Nephron (organoid): ENCODE results near the gene VSIG10.

Source experiments
- H3K27ac Mint-ChIP-seq, 3 experiments: 2 replicates each; pipeline ENCODE4 v1.8.0; 2020; ENCODE audit warnings: mixed read lengths in 3 of 3, mild to moderate bottlenecking in 2 of 3, moderate library complexity in 1 of 3
- H3K27me3 Mint-ChIP-seq: 2 replicates; pipeline ENCODE4 v1.8.0; 2021; ENCODE audit warnings: low read depth, mild to moderate bottlenecking, moderate library complexity, mixed read lengths
- H3K36me3 Mint-ChIP-seq: 2 replicates; pipeline ENCODE4 v1.8.0; 2020; ENCODE audit warnings: low read depth, mixed read lengths
- H3K4me1 Mint-ChIP-seq: 2 replicates; pipeline ENCODE4 v1.8.0; 2020; ENCODE audit warnings: mixed read lengths
- H3K4me3 Mint-ChIP-seq, 3 experiments: 2 replicates each; pipeline ENCODE4 v1.8.0; 2020; ENCODE audit warnings: mild to moderate bottlenecking in 3 of 3, mixed read lengths in 3 of 3, moderate library complexity in 2 of 3
- H3K9me3 Mint-ChIP-seq: 2 replicates; pipeline ENCODE4 v1.8.0; 2020; ENCODE audit warnings: mixed read lengths
- TF ChIP-seq, protein P1 (sequence below), 3 experiments: fragments of 200-600 bp; sonication (generic); IDR thresholded peaks; one replicate each; pipeline ENCODE4 v1.5.0; 2021; ENCODE audit warnings: antibody characterized with exemption in 3 of 3; ENCODE audit not compliant: unreplicated experiment in 3 of 3

Gene VSIG10

DNA sequence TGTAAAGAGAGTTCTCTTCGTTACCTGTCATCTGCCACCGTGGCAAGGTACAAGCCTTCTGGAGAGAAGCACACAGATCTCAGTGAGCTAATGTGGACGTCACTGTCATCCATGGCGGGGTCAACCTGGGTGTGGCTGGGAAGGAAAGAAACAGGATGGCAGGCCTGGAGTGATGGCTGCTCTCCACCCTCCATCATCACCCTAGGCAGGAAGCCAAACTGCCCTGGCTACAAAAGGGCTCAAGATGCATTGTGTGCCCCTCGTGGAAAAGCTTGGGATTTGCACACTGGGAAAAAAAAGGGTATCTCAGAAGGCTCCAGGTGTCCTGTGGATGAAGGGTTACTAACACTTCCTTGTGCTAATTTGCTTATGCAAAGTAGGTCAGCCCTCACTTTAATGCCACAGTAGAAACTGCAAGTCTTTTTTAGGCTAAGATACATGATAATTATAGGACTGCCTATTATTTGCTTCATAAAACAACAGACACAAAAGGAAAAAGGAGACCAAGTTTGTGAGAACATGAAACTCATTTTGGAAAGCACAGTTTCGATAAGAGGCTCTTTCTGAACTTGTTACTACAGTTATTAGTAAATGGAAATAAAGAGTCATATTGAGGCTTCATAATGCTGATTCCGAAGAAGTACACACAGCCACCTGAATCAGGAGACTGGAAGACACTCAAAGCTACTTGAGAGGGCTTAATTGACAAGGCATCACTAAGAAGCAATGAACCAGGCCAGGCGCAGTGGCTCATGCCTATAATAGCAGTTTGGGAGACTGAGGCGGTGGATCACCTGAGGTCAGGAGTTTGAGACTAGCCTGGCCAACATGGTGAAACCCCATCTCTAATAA is 68.4 kb downstream of the VSIG10 start:
- peaks cover 64% of the 10 kb centered on the region for H3K36me3 Mint-ChIP-seq
- H3K9me3 Mint-ChIP-seq: no peaks in the 10 kb centered on the region
- H3K27me3 Mint-ChIP-seq: no peaks in the 10 kb centered on the region
- H3K4me3 Mint-ChIP-seq: no peak overlapping the region
- TF ChIP-seq, protein P1, sequence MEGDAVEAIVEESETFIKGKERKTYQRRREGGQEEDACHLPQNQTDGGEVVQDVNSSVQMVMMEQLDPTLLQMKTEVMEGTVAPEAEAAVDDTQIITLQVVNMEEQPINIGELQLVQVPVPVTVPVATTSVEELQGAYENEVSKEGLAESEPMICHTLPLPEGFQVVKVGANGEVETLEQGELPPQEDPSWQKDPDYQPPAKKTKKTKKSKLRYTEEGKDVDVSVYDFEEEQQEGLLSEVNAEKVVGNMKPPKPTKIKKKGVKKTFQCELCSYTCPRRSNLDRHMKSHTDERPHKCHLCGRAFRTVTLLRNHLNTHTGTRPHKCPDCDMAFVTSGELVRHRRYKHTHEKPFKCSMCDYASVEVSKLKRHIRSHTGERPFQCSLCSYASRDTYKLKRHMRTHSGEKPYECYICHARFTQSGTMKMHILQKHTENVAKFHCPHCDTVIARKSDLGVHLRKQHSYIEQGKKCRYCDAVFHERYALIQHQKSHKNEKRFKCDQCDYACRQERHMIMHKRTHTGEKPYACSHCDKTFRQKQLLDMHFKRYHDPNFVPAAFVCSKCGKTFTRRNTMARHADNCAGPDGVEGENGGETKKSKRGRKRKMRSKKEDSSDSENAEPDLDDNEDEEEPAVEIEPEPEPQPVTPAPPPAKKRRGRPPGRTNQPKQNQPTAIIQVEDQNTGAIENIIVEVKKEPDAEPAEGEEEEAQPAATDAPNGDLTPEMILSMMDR (IDR thresholded peaks at IDR 0.05; ENCODE audit: unreplicated experiment in 3 of 3): peak in 1 of 3 experiments; percentile 12
- no peak overlapping the region for H3K27ac Mint-ChIP-seq
- no peaks in the 10 kb centered on the region for H3K4me1 Mint-ChIP-seq

DNA sequence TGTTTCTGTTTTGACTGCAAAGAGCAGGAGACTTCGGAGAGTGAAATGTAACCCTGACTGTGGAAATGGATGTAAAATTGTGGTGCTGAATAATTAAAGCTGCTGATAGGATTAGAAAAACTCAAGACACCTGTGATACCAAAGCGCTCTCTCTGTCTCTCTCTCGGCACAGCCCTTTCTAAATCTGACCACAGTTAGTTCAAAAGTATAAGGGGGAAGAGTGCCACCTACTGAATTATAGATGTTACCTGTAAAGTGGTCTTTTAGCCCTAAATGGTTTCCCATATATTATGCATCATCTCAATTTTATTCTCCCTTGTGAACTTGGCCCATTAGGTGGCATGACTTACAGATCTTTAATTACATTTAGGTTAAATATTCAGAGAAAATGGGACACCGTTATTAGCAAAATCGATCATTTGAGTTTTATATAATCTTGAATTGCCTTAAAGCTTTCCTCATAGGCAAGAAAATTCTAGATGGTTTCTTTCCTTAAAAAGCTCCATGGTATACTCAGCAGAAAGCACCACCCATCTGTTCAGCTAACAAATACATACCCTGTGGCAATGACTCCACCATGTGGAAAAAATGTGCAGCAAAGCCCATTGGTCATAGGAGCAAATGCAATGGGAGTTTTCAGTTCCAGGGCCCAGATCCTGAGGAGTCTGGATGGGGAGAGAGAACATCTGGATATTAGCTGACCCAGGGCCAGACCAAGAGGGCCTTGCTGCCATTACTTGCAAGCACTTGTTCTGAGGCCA is 69.2 kb downstream of the VSIG10 start:
- TF ChIP-seq, protein P1 (IDR thresholded peaks at IDR 0.05; ENCODE audit: unreplicated experiment in 3 of 3): peak; percentile 27 to 47 (median 37)
- H3K9me3 Mint-ChIP-seq: no peaks in the 10 kb centered on the region
- no peaks in the 10 kb centered on the region for H3K27me3 Mint-ChIP-seq
- H3K4me3 Mint-ChIP-seq: no peak overlapping the region
- H3K4me1 Mint-ChIP-seq: no peaks in the 10 kb centered on the region
- H3K27ac Mint-ChIP-seq: no peak overlapping the region
- H3K36me3 Mint-ChIP-seq: peaks cover 67% of the 10 kb centered on the region

- no peaks in the 10 kb centered on the region for H3K27me3 Mint-ChIP-seq
- TF ChIP-seq, protein P1 (IDR thresholded peaks at IDR 0.05; ENCODE audit: unreplicated experiment in 3 of 3): no peak
- H3K27ac Mint-ChIP-seq: no peak overlapping the region
Measured at GRCh38 chr12:118033902-118034301, 69.9 kb downstream of the VSIG10 start.

GRCh38 chr12:118033323-118033722 is 70.5 kb downstream of the VSIG10 start:
- Mint-ChIP-seq H3K27ac (no peak overlapping the region), H3K9me3 (no peaks in the 10 kb centered on the region), H3K27me3 (no peaks in the 10 kb centered on the region), H3K4me3 (no peak overlapping the region), H3K36me3 (peaks cover 65% of the 10 kb centered on the region), H3K4me1 (no peaks in the 10 kb centered on the region)
- TF ChIP-seq, protein P1 (IDR thresholded peaks at IDR 0.05; ENCODE audit: unreplicated experiment in 3 of 3): no peak

More at GRCh38 chr12:118033902-118034301, 69.9 kb downstream of the VSIG10 start:
- no peaks in the 10 kb centered on the region for H3K9me3 Mint-ChIP-seq
- H3K4me1 Mint-ChIP-seq: no peaks in the 10 kb centered on the region
- no peak overlapping the region for H3K4me3 Mint-ChIP-seq
- H3K36me3 Mint-ChIP-seq: peaks cover 64% of the 10 kb centered on the region

GRCh38 chr12:118032188-118032587 is 71.6 kb downstream of the VSIG10 start:
- Mint-ChIP-seq H3K4me3 (no peak overlapping the region), H3K27ac (no peak overlapping the region), H3K9me3 (no peaks in the 10 kb centered on the region), H3K4me1 (no peaks in the 10 kb centered on the region), H3K27me3 (no peaks in the 10 kb centered on the region), H3K36me3 (peaks cover 61% of the 10 kb centered on the region)
- TF ChIP-seq, protein P1 (IDR thresholded peaks at IDR 0.05; ENCODE audit: unreplicated experiment in 3 of 3): no peak
